ENCODE data around the gene FEM1C. TPM values are rescaled to one million over a fixed set of nuclear protein-coding genes. Genes with fewer than 3 reads are reported as not detected.

FEM1C gene
- total RNA-seq, 1 donor from 2014 or later, result 16.3 TPM

DNA sequence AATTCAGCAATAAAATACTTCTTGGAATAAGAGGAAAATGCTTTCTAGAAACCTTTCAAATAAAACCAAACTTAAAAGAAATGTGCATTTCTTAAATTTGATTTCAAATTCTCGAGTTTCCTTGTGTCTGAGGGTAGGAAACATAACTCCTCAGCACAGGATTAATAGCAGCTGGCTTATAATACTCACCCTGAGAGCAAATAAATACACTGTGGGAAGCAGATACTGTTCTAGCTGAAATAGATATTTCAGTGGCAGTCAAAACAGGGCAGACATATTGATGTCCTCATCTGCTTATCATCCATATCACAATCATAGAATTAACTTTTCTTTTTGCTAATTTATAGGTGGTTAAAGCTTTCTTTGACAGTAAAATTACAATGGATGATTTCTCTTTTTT lies 24.1 kb upstream of the FEM1C start:
- Mint-ChIP-seq H3K36me3 (ENCODE audit: low read depth) (no peaks in the 10 kb centered on the region), H3K27me3 (ENCODE audit: low read depth) (no peaks in the 10 kb centered on the region), H3K4me3 (no peak overlapping the region), H3K9me3 (no peaks in the 10 kb centered on the region), H3K4me1 (peaks cover 13% of the 10 kb centered on the region), H3K27ac (ENCODE audit: unreplicated experiment) (no peak overlapping the region)
- no peak for TF ChIP-seq CTCF (conservative IDR thresholded peaks at IDR 0.05)
- DNase-seq (ENCODE audit: low read depth, low spot score), result no peak

GRCh38 chr5:115565233-115565632 lies 20.7 kb upstream of the FEM1C start:
- no peaks in the 10 kb centered on the region for H3K27me3 Mint-ChIP-seq (ENCODE audit: low read depth)
- no peaks in the 10 kb centered on the region for H3K36me3 Mint-ChIP-seq (ENCODE audit: low read depth)
- H3K9me3 Mint-ChIP-seq, result peaks cover 2% of the 10 kb centered on the region
- H3K4me1 Mint-ChIP-seq, result no peaks in the 10 kb centered on the region
- DNase-seq (ENCODE audit: low read depth, low spot score), result no peak
- no peak overlapping the region for H3K27ac Mint-ChIP-seq (ENCODE audit: unreplicated experiment)
- H3K4me3 Mint-ChIP-seq, result no peak overlapping the region
- no peak for TF ChIP-seq CTCF (conservative IDR thresholded peaks at IDR 0.05)

GRCh38 chr5:115561176-115561575 lies 16.6 kb upstream of the FEM1C start:
- Mint-ChIP-seq H3K4me1 (peaks cover 10% of the 10 kb centered on the region), H3K27ac (ENCODE audit: unreplicated experiment) (no peak overlapping the region), H3K27me3 (ENCODE audit: low read depth) (no peaks in the 10 kb centered on the region), H3K36me3 (ENCODE audit: low read depth) (no peaks in the 10 kb centered on the region), H3K4me3 (no peak overlapping the region), H3K9me3 (peaks cover 2% of the 10 kb centered on the region)
- TF ChIP-seq CTCF (conservative IDR thresholded peaks at IDR 0.05), result no peak
- DNase-seq (ENCODE audit: low read depth, low spot score), result no peak

GRCh38 chr5:115559524-115559923 lies 14.9 kb upstream of the FEM1C start:
- no peak overlapping the region for H3K4me3 Mint-ChIP-seq
- no peak for TF ChIP-seq CTCF (conservative IDR thresholded peaks at IDR 0.05)
- H3K36me3 Mint-ChIP-seq (ENCODE audit: low read depth), result no peaks in the 10 kb centered on the region
- DNase-seq (ENCODE audit: low read depth, low spot score), result no peak
- no peak overlapping the region for H3K27ac Mint-ChIP-seq (ENCODE audit: unreplicated experiment)
- peaks cover 10% of the 10 kb centered on the region for H3K4me1 Mint-ChIP-seq
- peaks cover 2% of the 10 kb centered on the region for H3K9me3 Mint-ChIP-seq
- no peaks in the 10 kb centered on the region for H3K27me3 Mint-ChIP-seq (ENCODE audit: low read depth)

GRCh38 chr5:115558388-115558956 lies 13.9 kb upstream of the FEM1C start:
- H3K36me3 Mint-ChIP-seq (ENCODE audit: low read depth), result no peaks in the 10 kb centered on the region
- H3K4me3 Mint-ChIP-seq, result no peak overlapping the region
- no peaks in the 10 kb centered on the region for H3K27me3 Mint-ChIP-seq (ENCODE audit: low read depth)
- H3K9me3 Mint-ChIP-seq, result peaks cover 2% of the 10 kb centered on the region
- DNase-seq (ENCODE audit: low read depth, low spot score), result no peak
- peaks cover 10% of the 10 kb centered on the region for H3K4me1 Mint-ChIP-seq
- no peak for TF ChIP-seq CTCF (conservative IDR thresholded peaks at IDR 0.05)
- H3K27ac Mint-ChIP-seq (ENCODE audit: unreplicated experiment), result no peak overlapping the region
